ENCODE results near the gene LCN6.

DNA sequence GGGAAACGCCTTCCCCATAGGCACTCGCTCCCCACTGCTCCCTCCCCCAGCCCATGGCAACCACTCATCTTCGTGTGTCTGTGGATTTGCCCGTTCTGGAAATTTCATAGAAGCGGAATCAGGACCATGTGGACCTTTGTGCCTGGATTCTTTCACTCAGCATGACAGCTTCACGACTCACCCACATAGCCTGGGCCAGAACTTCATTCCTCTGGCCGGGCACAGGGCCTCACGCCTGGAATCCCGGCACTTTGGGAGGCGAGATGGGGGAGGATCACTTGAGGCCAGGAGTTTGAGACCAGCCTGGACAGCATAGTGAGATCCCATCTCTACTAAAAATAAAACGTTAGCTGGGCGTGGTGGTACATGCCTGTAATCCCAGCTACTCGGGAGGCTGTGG lies 48.0 kb downstream of the LCN6 start:
- TF ChIP-seq POLR2A (IDR thresholded peaks at IDR 0.05), result no peak
- TF ChIP-seq, protein P1, sequence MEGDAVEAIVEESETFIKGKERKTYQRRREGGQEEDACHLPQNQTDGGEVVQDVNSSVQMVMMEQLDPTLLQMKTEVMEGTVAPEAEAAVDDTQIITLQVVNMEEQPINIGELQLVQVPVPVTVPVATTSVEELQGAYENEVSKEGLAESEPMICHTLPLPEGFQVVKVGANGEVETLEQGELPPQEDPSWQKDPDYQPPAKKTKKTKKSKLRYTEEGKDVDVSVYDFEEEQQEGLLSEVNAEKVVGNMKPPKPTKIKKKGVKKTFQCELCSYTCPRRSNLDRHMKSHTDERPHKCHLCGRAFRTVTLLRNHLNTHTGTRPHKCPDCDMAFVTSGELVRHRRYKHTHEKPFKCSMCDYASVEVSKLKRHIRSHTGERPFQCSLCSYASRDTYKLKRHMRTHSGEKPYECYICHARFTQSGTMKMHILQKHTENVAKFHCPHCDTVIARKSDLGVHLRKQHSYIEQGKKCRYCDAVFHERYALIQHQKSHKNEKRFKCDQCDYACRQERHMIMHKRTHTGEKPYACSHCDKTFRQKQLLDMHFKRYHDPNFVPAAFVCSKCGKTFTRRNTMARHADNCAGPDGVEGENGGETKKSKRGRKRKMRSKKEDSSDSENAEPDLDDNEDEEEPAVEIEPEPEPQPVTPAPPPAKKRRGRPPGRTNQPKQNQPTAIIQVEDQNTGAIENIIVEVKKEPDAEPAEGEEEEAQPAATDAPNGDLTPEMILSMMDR (IDR thresholded peaks at IDR 0.05), result no peak
